ENCODE data around the gene TNFRSF19. TPM values are rescaled to one million over a fixed set of nuclear protein-coding genes. Genes with fewer than 3 reads are reported as not detected.

Gene TNFRSF19
- total RNA-seq, 2 experiments from 2014 or later: 0.12 to 0.28 TPM

Other genes with a start within 250 kb of the TNFRSF19 start
- 10 to 100 TPM; 24.0 to 28.4 TPM for gene SACS, start 136.7 kb upstream of the TNFRSF19 start, total RNA-seq

All from activated CD8-positive, alpha-beta memory T cell treated with anti-CD3 and anti-CD28 coated beads, Interleukin-2, amount 10 ng/mL, durations not matched to agents 7 days and 5 days (primary cell).